HG02970 (cell line): ENCODE results near the gene MAN1A2.

ENCODE experiments used
- ATAC-seq: cut with Tn5 transposase; IDR thresholded peaks from one replicate; pipeline ENCODE4 v1.9.1; 2021; ENCODE audit warnings: mild to moderate bottlenecking, moderate library complexity, moderate number of reproducible peaks; ENCODE audit not compliant: unreplicated experiment, low FRiP score

The MAN1A2 gene

DNA sequence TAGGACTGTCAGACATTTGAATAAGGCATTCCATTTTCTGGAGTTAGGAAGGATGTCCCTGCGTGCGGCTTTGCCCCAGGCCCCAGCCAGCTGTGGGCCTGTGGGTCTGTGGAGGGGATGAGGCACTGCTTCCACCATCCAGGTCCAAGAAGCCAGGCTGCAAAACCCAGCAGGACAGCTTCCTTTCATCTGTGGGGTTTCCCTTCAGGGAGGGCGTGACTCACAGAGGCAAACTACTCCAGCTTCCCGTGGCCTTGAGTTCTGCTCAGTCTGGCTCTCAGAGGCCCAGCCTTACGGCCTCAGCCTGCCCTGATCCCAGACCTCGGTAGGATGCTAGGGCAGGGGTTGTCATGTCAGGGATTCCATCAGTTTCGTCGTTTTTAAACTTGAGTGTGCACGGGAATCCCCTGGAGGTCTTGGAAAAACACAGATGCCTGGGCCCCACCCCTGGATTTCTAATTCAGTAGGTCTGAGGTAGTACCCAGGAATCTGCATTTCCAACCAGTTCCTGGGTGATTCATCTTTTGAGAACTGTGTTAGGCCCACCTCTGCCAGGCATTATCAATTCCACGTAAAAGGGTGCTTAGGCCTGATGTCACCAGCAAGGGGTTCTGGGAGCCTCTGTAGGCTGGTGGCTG lies 206.3 kb downstream of the MAN1A2 start:
- ATAC-seq: no peak

DNA sequence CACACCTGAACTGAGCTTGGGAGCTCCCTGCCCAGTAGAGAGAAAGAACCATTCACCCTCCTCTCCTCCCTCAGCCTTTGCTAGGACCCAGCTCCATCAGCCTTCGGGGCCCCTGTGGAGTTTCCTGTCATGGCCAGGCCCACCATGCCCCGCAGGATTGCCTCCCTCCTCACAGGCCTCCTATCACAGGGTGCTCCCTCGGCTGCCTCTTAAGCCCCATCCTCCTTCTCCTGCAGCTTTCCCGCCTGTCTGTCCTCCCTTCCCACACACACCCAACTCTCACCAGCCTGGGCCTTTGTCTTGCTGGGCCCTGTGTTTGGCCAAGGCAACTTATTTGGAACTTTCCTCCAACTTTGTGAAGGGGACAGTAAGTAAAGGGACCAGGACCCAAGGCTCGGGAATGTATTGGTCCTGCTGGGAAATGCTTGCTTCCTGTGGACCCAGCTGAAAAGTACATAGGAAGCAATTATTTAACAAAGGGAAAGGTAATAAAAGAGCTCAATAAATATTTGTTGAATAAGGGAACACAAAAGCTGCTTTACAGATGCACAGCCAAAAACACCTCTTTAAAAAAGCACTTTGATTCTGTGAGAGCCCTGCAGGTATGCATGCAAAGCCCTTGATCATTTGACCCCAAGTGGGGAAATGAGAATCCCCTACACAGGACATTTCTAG lies 207.0 kb downstream of the MAN1A2 start:
- no peak for ATAC-seq

DNA sequence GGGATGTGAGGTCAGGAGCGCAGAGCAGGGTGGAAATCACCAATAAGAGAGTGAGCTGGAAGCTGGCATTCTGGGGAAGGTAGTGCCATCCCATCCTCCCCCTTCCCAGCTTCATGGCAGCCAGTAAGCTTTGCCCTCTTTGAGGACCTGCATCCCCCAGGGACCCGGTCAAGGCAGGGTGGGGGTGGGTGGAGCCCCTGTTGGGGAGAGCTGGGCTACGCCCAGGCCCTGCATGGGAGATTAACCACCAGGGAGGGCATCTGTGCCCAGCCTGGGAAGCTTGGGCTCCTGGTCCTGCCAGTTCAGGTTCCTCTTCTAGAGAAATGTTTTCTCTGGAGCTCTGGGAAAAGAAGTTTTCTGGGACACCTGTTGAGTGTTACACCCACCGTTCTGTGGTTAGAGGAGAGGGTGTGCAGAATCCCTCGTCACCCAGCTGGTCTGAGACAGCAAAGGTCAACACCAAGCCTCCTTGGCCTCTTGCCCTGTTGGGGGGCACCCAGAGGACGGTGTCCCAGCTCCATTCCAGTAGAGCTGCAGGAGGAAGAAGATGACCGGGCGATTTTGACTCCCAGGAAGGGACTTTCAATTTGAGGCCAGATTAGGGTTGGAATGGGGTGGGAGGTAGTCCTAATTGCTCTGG lies 208.5 kb downstream of the MAN1A2 start:
- no peak for ATAC-seq

DNA sequence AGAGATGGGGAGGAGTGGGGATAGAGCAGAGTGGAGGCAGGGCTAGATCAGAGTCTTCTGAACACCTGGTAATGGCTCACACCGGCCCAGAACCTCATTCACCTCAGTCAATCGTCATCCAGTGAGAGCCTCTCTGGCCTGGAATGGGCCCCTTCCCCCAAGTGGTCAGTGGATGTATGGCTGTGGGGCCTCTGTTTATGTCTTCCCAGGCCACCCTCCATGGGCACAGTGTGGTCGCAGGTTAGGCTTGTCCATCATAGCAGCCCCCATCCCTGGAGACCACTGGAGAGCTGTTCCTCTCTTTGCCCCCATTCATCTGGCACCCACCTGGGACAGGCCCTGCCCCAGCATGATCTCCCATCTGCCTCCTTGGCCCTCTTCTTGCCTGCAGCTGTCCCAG lies 209.0 kb downstream of the MAN1A2 start:
- ATAC-seq: no peak

DNA sequence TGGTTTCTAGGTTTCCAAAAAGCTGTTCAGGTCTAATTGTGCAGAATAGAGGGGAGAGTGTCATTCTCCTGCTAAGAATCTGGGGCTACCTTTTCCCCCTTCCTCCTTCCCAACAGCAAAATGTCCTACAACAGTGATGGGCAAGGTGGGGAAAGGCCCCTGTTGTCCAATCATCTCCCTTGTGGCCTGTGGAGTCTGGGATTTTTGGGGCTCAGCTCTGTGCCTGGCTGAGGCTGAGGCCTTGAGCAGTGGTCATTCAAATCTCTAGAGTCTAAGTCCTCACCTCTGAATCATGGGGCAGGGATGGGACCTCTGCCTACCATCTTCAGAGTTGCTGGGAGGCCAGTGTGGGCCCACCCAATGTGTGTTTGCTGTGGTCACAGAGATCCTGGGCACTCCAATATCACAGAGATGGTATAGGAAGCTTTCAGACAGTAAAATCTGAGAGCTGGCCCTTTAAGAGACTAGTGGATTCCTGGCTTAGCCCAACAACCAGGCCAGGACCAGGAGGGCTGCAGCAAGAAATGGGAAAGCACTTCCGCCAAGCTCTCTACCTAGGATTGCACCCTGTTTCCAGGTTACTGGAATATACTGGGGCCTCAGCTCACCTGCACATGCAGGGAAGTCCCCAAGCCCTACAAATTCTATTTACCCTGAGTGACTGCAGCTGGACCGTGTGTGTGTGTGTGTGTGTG lies 210.1 kb downstream of the MAN1A2 start:
- ATAC-seq: no peak

DNA sequence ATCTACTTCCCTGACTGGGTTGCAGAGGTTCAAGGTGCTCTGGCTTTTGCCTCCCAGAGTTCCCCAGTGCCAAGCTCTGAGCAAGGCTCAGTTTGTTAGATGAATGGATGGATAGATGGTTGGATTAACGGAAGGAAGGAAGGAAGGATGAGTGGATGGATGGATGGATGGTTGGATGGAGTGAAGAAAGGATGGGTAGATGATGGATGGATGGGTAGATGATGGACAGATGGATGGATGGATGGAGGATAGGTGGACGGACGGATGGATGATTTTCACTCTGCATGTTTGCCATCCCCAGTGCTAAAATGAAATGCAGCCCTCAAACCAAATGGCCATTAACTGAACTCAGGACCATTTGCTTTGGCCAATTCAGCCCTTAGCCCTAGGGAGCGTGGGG lies 211.2 kb downstream of the MAN1A2 start:
- no peak for ATAC-seq
